ENCODE results near the gene REXO5.

GRCh38 chr16:20871258-20871657 lies 64.9 kb downstream of the REXO5 start:
- TF ChIP-seq SUZ12 (IDR thresholded peaks at IDR 0.05; ENCODE audit: extremely low read depth, insufficient read depth, insufficient read length) (no peak), YY1 (IDR thresholded peaks at IDR 0.05; ENCODE audit: insufficient read depth, insufficient read length) (no peak), ZNF274 (IDR thresholded peaks at IDR 0.05; ENCODE audit: low read depth, low read length) (no peak)

All from NT2/D1 (cell line).